EH (cell line): ENCODE data around the gene MYL5.
A peak's percentile ranks its signal among the peaks of the same experiment; 100 is the strongest.
"Not testable (repeated sequence)": the region's sequence is repeated elsewhere in the genome, so short reads cannot be mapped to it uniquely, and the experiment has no call there.

Experiments used
- DNase-seq: peaks from one replicate; pipeline ENCODE4 v3.0.0-alpha.2; 2015; ENCODE audit warnings: low read depth

The MYL5 gene

GRCh38 chr4:674172-675035 lies at the start of gene MYL5, which contains the start of gene ATP5ME:
MYL5 (plus strand) TSS chr4:674542; CDS start chr4:678027, 3,485 bp downstream.
ATP5ME (minus strand) TSS chr4:674276; CDS start chr4:674247, 29 bp downstream.
- DNase-seq: peak; percentile 95

GRCh38 chr4:624705-625590 lies 49.4 kb upstream of the MYL5 start, which contains the start of gene PDE6B:
PDE6B (plus strand) TSS chr4:625573; CDS start chr4:625627, 54 bp downstream.
- no peak for DNase-seq

DNA sequence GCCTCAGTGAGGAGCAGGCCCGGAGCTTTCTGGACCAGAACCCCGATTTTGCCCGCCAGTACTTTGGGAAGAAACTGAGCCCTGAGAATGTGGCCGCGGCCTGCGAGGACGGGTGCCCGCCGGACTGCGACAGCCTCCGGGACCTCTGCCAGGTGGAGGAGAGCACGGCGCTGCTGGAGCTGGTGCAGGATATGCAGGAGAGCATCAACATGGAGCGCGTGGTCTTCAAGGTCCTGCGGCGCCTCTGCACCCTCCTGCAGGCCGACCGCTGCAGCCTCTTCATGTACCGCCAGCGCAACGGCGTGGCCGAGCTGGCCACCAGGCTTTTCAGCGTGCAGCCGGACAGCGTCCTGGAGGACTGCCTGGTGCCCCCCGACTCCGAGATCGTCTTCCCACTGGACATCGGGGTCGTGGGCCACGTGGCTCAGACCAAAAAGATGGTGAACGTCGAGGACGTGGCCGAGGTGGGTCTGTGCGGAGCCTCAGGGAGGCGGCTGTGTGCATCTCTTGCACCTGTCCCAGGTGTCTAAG lies 48.6 kb upstream of the MYL5 start:
- no peak for DNase-seq

DNA sequence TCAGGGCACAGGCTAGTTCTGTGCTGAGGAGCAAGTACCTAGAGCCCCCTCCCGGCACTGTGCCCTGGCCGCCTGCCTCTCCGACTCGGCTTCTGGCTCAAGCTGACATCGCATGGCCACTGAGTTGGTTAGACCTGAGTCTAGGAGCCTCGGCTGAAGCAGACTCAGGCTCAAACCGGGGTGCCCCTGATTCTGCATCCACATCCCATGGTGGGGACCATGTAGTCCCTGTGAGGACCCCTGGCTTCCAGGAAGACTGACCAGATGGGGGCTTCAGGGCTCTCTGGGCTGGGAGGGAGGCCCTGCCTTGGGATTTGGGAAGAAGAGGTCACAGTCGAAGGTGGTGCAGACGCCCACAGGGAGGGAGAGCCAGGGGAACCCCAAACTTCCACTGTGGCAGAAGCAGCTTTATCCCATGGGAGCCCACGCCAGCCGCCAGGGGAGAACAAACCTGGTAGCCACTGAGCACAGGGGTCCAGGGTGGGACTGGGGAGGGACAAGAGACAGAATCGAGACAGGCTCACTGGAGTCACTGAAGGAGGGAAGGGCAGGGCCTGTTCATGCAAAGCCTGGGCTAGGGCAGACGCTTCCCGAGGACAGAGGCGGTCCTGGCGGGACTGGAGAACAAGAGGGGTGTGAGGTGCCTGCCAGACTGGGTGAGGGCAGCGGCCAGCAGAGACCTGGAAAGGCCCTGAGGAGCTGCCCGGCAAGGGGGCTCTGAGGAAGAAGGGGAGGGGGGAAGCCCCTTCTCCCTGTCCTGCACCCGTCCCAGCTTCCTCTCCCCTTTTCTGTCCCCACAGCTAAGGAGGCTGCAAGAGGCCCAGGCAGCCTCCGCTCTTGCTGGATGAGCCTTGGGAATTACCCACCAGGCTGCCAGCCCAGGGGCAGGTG lies 47.9 kb upstream of the MYL5 start:
- DNase-seq: no peak

DNA sequence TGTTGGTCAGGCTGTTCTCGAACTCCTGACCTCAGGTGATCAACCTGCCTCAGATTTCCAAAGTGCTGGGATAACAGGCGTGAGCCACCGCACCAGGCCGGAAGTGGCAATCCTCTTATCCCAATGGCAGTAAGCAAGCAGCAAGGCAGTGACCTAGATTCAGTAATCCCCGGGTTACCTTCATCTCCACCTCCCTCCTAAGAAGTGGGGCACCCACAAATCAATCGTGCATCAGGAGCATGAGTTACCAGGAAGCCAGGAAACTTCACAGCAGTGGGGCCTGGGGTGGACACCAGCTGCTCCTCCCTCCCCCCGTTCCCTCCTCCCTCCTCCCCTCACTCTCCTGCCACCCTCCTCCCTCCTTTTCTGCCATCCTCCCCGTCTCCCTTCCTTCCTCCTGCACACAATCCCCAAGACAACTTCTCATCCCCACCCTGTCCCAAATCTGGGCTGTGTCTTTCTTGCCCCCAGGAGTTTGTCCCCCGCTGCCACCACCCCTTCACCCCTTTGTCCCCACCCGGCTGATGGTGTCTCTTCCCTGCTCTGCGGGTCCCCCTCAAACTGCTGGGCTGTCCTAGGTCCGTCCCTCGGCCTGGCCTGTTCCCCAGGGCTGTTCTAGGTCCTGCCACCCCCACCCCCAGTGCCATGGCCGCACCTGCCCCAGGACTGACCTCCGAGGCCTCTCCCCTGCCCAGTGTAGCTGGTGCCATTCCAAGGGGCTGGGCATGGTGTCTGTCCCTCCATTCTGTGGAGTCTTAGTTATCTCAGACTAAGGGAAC lies 46.8 kb upstream of the MYL5 start:
- no peak for DNase-seq

DNA sequence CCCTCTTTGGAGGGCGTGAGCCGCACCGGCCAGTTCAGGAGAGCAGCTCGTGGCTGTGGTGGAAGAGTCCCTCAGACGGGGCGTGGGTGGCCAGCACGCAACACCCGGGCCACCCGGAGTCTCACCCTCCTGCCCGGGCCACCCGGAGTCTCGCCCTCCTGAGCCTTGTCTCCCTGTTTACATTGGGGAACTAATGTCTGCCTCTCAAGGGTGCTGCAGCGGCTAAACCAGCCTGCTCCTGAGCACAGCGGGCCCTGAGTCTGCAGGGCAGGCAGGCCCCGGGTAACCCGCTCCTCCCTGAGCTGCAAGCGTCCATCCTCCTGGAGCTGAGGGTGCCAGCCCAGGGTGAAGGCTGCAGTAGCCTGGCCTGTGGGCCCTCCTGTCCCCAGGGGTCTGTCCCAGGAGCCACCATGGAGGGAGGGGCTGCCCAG lies 46.0 kb upstream of the MYL5 start:
- no peak for DNase-seq

- DNase-seq: no peak
Observed at GRCh38 chr4:628821-629635, 45.3 kb upstream of the MYL5 start.

DNA sequence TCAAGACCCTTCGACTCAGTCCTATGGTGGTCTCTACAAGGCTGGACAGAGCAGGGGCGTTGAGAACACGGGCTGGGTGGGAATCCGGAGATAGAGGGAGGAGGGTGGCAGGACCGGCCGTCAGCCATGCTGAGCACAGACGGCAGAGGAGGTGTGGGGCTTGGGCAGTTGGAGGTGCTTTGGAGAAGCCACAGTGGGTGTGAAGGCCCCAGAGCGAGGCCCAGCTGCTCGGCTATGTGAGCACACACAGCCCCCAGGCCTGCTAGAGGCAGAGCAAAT lies 44.8 kb upstream of the MYL5 start:
- DNase-seq: no peak

- no peak for DNase-seq
Observed at GRCh38 chr4:629915-630641, 44.3 kb upstream of the MYL5 start.

GRCh38 chr4:630656-631055 lies 43.7 kb upstream of the MYL5 start:
- DNase-seq: no peak

- no peak for DNase-seq
Observed at GRCh38 chr4:632196-632790, 42.0 kb upstream of the MYL5 start.

DNA sequence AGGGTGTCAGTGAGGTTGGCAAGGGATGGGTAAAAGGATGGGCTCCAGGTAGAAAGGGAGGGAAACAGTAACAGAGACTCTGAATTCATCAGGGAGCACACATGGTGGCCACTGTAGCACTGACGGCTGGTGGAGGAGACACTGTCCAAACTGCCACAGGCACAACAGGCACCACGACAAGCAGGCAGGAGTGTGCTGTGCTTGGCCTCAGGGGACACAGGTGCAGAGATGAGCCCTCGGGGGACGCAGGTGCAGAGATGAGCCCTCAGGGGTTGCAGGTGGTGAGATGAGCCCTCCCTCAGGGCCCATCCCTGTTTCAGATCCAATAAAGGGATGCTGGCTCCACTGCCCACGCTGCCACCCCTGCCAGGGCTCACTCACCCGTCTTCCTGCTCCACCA lies 41.4 kb upstream of the MYL5 start:
- DNase-seq: no peak

GRCh38 chr4:633406-633805 lies 40.9 kb upstream of the MYL5 start:
- no peak for DNase-seq

GRCh38 chr4:633976-634598 lies 40.3 kb upstream of the MYL5 start:
- DNase-seq: no peak

- DNase-seq: no peak
Observed at GRCh38 chr4:634599-634985, 39.8 kb upstream of the MYL5 start.

- not testable (repeated sequence) for DNase-seq
Observed at GRCh38 chr4:635066-635835, 39.1 kb upstream of the MYL5 start.

- DNase-seq: no peak
Observed at GRCh38 chr4:635851-636627, 38.3 kb upstream of the MYL5 start.
